HEK293T (cell line): Measurements from ENCODE around the gene CTXND1.

Experiments used
- CTCF ChIA-PET: fragments of 350-600 bp; formaldehyde crosslinking; extraction: SDS; loops from one replicate; lab custom pipeline; 2021; ENCODE audit warnings: antibody characterized with exemption, inconsistent platforms; lab: Yijun Ruan, JAX
- POLR2A ChIA-PET: fragments of 350-600 bp; formaldehyde crosslinking; extraction: SDS; loops from one replicate; lab custom pipeline; 2020; ENCODE audit warnings: antibody characterized with exemption, inconsistent platforms; lab: Yijun Ruan, JAX
- DNase-seq: peaks from one replicate; pipeline ENCODE4 v3.0.0; 2012; ENCODE audit warnings: mixed read lengths; ENCODE audit errors: extremely low spot score
- ARNT ChIP-seq: fragments of 450-650 bp; IDR thresholded peaks from 2 replicates; pipeline ENCODE4 v1.6.1; 2017; ENCODE audit warnings: mild to moderate bottlenecking
- BHLHE40 ChIP-seq: fragments of 450-650 bp; IDR thresholded peaks from 2 replicates; pipeline ENCODE4 v1.6.1; 2016; ENCODE audit warnings: mild to moderate bottlenecking, moderate library complexity, borderline replicate concordance
- CTBP1 ChIP-seq: fragments of 450-650 bp; IDR thresholded peaks from 2 replicates; pipeline ENCODE4 v1.6.1; 2016; ENCODE audit warnings: borderline replicate concordance
- ELF4 ChIP-seq: fragments of 450-650 bp; IDR thresholded peaks from 2 replicates; pipeline ENCODE4 v1.6.1; 2017; ENCODE audit warnings: antibody characterized with exemption
- FOXA1 ChIP-seq: fragments of 450-650 bp; IDR thresholded peaks from 2 replicates; pipeline ENCODE4 v1.6.1; 2016; ENCODE audit warnings: mild to moderate bottlenecking
- FOXK2 ChIP-seq: fragments of 450-650 bp; IDR thresholded peaks from 2 replicates; pipeline ENCODE4 v1.6.1; 2016; ENCODE audit warnings: mild to moderate bottlenecking
- FOXM1 ChIP-seq: fragments of 450-650 bp; IDR thresholded peaks from 2 replicates; pipeline ENCODE4 v1.6.1; 2017; ENCODE audit warnings: mild to moderate bottlenecking, borderline replicate concordance
- HDGF ChIP-seq: fragments of 450-650 bp; IDR thresholded peaks from 2 replicates; pipeline ENCODE4 v1.6.1; 2017; ENCODE audit warnings: antibody characterized with exemption, borderline replicate concordance
- L3MBTL2 ChIP-seq: fragments of 450-650 bp; conservative IDR thresholded peaks from 2 replicates; pipeline ENCODE4 v1.6.1; 2016; ENCODE audit warnings: mild to moderate bottlenecking
- LEF1 ChIP-seq: fragments of 450-650 bp; IDR thresholded peaks from 2 replicates; pipeline ENCODE4 v1.6.1; 2017; ENCODE audit warnings: mild to moderate bottlenecking, borderline replicate concordance
- NFRKB ChIP-seq: fragments of 450-650 bp; IDR thresholded peaks from 2 replicates; pipeline ENCODE4 v1.6.1; 2016; ENCODE audit warnings: mild to moderate bottlenecking, moderate library complexity
- PKNOX1 ChIP-seq: fragments of 450-650 bp; IDR thresholded peaks from 2 replicates; pipeline ENCODE4 v1.6.1; 2016
- SP1 ChIP-seq: fragments of 450-650 bp; IDR thresholded peaks from 2 replicates; pipeline ENCODE4 v1.6.1; 2017
- SUZ12 ChIP-seq: fragments of 450-650 bp; IDR thresholded peaks from 2 replicates; pipeline ENCODE4 v1.6.1; 2016; ENCODE audit warnings: mild to moderate bottlenecking
- TARDBP ChIP-seq: fragments of 450-650 bp; IDR thresholded peaks from 2 replicates; pipeline ENCODE4 v1.6.1; 2016
- ZNF384 ChIP-seq: fragments of 450-650 bp; IDR thresholded peaks from 2 replicates; pipeline ENCODE4 v1.6.1; 2016

Gene CTXND1

GRCh38 chr15:80274996-80275395, 23.0 kb upstream of the CTXND1 start:
- ChIA-PET POLR2A (no interaction called here), CTCF (no interaction called here)
- DNase-seq = no peak

GRCh38 chr15:80274554-80274953, 22.5 kb upstream of the CTXND1 start:
- no peak for TF ChIP-seq ELF4
- no peak for TF ChIP-seq FOXK2
- no peak for TF ChIP-seq ARNT
- no peak for TF ChIP-seq L3MBTL2
- TF ChIP-seq TARDBP = no peak
- TF ChIP-seq SP1 = no peak
- TF ChIP-seq PKNOX1 = no peak
- TF ChIP-seq FOXM1 = no peak

More at GRCh38 chr15:80274996-80275395, 23.0 kb upstream of the CTXND1 start:
- TF ChIP-seq FOXM1 = no peak
- no peak for TF ChIP-seq PKNOX1
- no peak for TF ChIP-seq HDGF
- no peak for TF ChIP-seq SUZ12
- TF ChIP-seq ARNT = no peak
- no peak for TF ChIP-seq ZNF384
- no peak for TF ChIP-seq LEF1
- TF ChIP-seq L3MBTL2 = no peak
- no peak for TF ChIP-seq CTBP1
- TF ChIP-seq TARDBP = no peak
- no peak for TF ChIP-seq FOXA1
- no peak for TF ChIP-seq ELF4
- no peak for TF ChIP-seq NFRKB
- TF ChIP-seq SP1 = no peak
- TF ChIP-seq FOXK2 = no peak

DNA sequence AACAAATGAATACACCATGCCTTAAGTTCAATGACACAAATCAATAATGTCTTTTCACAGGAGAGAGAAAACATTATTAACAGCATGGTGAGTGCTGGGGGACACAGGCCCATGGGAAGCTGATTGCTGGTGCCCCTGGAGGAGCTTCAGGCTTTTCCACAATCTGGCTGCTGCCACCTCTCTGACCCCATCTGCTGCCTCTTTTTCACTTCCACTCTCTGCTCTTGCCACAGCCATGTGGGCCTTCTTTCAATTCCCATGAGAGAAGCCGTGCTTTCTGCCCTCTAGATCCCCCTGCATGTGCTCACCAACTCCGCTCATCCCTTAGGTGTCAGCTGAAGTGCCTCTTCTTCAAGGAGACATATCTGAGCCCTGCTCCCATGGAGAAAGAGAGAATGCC, 21.0 kb upstream of the CTXND1 start:
- ChIA-PET CTCF (no interaction called here), POLR2A (no interaction called here)
- DNase-seq = no peak
- no peak for TF ChIP-seq ARNT
- TF ChIP-seq LEF1 = no peak

More at GRCh38 chr15:80274554-80274953, 22.5 kb upstream of the CTXND1 start:
- DNase-seq = no peak
- POLR2A ChIA-PET = no interaction called here
- CTCF ChIA-PET = no interaction called here

GRCh38 chr15:80270472-80270871, 18.5 kb upstream of the CTXND1 start:
- no peak for DNase-seq
- no peak for TF ChIP-seq PKNOX1
- ChIA-PET POLR2A (no interaction called here), CTCF (no interaction called here)

DNA sequence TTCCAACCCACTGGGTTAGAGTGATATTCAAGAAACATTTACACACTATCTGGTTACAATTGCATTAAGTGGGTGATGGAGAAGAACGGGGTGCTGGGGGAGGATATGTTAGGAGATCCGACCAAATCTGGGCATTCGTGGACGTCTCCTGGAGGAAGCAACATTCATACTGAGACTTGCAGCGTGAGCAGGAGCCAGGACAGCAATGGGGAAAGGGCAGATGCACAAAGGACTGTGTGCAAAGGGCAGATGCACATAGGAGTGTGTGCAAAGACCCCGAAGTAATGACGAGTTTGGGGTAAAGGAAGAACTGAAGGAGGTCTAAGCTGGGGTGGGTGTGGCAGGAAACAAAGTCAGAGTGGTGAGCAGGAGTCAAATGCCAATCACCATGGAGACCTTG, 16.1 kb upstream of the CTXND1 start:
- CTCF ChIA-PET = no interaction called here
- POLR2A ChIA-PET = no interaction called here
- no peak for TF ChIP-seq TARDBP
- TF ChIP-seq ARNT = no peak
- TF ChIP-seq NFRKB = no peak
- TF ChIP-seq FOXA1 = no peak
- TF ChIP-seq HDGF = no peak
- TF ChIP-seq CTBP1 = no peak
- TF ChIP-seq SP1 = no peak
- TF ChIP-seq SUZ12 = no peak
- no peak for TF ChIP-seq PKNOX1
- TF ChIP-seq L3MBTL2 = no peak
- no peak for TF ChIP-seq ELF4
- TF ChIP-seq ZNF384 = no peak
- no peak for TF ChIP-seq FOXK2
- TF ChIP-seq BHLHE40 = no peak
- no peak for TF ChIP-seq LEF1
- TF ChIP-seq FOXM1 = no peak
- no peak for DNase-seq

DNA sequence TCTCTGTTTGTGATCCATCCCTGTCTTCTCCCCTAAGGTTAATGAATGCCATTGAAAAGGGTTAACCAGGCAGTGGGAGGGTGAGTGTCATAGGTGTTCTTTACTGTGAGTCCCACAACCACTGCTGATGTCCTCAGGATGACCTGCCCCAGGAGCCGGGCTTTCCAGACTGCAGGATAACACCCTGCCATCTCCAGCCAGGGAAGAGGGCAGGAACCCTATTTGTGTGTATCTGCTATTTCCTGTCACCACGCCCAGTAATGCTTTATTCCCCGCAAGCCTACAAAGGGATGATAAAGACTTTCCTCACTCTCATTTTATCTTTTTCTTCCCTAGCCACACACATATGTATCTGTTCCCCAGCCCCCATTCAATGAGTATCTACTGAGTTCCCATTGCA, 15.6 kb upstream of the CTXND1 start:
- CTCF ChIA-PET = no interaction called here
- no peak for DNase-seq
- POLR2A ChIA-PET = no interaction called here
- TF ChIP-seq PKNOX1 = no peak
- no peak for TF ChIP-seq ARNT
- TF ChIP-seq ZNF384 = no peak
- no peak for TF ChIP-seq ELF4
- no peak for TF ChIP-seq FOXA1
- no peak for TF ChIP-seq FOXM1
- no peak for TF ChIP-seq CTBP1
- TF ChIP-seq HDGF = no peak
- TF ChIP-seq L3MBTL2 = no peak
- no peak for TF ChIP-seq BHLHE40
- no peak for TF ChIP-seq LEF1
